PC-3 (cell line): Measurements from ENCODE around the gene LGALS3BP.

ENCODE experiments used
- CTCF ChIP-seq: fragments of 300-600 bp; sonication (generic); conservative IDR thresholded peaks from 2 replicates; pipeline ENCODE4 v1.5.1; 2017; ENCODE audit warnings: antibody characterized with exemption, low read depth, mild to moderate bottlenecking, low read length
- EZH2 ChIP-seq: fragments of 300-600 bp; sonication (generic); IDR thresholded peaks from one replicate; pipeline ENCODE4 v1.6.1; 2017; ENCODE audit warnings: antibody characterized with exemption, mild to moderate bottlenecking, low read length; ENCODE audit not compliant: unreplicated experiment
- EZH2phosphoT487 ChIP-seq: fragments of 300-600 bp; sonication (generic); IDR thresholded peaks from 2 replicates; pipeline ENCODE4 v1.6.1; 2018; ENCODE audit warnings: mild to moderate bottlenecking, antibody characterized with exemption, low read length, borderline replicate concordance

- TF ChIP-seq CTCF = no peak
- TF ChIP-seq EZH2phosphoT487 = no peak
- TF ChIP-seq EZH2 = no peak
Measured at GRCh38 chr17:78946131-78946530, 33.6 kb downstream of the LGALS3BP start.
